ENCODE measurements around the gene PACC1. TPM values are rescaled to one million over a fixed set of nuclear protein-coding genes. Genes with fewer than 3 reads are reported as not detected.

The PACC1 gene
- total RNA-seq, 2 experiments from 2014 or later = 13.0 to 17.1 TPM

- Mint-ChIP-seq H3K27ac (no peak overlapping the region), H3K4me1 (no peaks in the 10 kb centered on the region), H3K27me3 (no peaks in the 10 kb centered on the region), H3K9me3 (ENCODE audit: low read depth) (no peaks in the 10 kb centered on the region), H3K36me3 (no peaks in the 10 kb centered on the region), H3K4me3 (no peak overlapping the region)
- DNase-seq (no peak), ATAC-seq (no peak)
- CTCF ChIA-PET = interaction anchor here (0.9 to 1.5 kb wide), 6 partner anchors 11 to 390 kb away, joined by 3 read pairs; partner anchors contain the start of gene PACC1
Observed at GRCh38 chr1:212452323-212453155, 37.9 kb upstream of the PACC1 start.

DNA sequence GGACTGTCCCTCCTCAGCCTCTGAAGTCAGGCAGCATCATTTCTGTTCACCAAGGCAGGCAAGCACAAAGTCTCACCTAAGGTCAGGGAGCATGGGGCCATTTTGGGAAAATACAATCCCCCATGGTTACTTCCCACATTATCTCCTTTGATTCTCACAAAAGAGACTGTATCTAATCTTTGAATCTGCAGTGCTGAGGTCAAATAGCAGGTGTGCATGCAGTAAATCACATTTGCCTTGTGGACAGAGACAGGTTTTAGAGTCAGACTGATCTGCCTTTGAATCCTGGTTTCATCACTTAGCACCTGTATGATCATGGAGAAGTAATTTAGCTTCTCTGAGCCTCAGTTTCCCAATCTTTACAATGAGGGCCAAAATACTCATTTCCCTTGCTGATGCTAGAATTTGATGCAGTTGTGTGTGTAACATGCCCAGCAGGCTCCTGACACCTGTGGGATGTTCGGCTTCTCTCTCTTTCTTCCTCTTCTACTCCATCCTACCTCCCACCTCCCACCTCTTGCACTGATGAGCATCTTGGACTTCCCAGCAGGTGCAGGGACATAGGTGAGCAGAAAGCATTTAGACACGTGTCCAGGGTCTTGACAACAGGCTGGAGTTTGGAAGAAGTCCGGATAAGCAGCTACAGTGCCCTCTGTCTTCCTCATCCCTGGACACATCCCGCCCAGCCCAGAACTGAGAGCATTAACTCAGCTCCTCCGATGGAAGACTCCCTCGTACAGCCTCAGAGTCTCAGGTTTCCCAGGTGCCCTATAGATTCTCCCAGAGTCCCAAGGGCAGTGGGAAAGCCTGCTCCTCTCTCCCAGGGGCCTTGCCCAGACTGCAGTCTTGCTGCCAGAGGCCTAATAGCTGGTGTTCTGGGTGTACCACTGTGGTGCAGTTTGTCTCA, 37.0 kb upstream of the PACC1 start:
- ATAC-seq (no peak), DNase-seq (no peak)
- H3K4me3 Mint-ChIP-seq = no peak overlapping the region
- H3K9me3 Mint-ChIP-seq (ENCODE audit: low read depth) = no peaks in the 10 kb centered on the region
- no peaks in the 10 kb centered on the region for H3K36me3 Mint-ChIP-seq
- H3K27me3 Mint-ChIP-seq = no peaks in the 10 kb centered on the region
- H3K27ac Mint-ChIP-seq = no peak overlapping the region
- CTCF ChIA-PET = interaction anchor here (0.9 to 1.4 kb wide), 5 partner anchors 12 to 389 kb away, joined by 3 read pairs; partner anchors contain the start of gene PACC1
- H3K4me1 Mint-ChIP-seq = no peaks in the 10 kb centered on the region

DNA sequence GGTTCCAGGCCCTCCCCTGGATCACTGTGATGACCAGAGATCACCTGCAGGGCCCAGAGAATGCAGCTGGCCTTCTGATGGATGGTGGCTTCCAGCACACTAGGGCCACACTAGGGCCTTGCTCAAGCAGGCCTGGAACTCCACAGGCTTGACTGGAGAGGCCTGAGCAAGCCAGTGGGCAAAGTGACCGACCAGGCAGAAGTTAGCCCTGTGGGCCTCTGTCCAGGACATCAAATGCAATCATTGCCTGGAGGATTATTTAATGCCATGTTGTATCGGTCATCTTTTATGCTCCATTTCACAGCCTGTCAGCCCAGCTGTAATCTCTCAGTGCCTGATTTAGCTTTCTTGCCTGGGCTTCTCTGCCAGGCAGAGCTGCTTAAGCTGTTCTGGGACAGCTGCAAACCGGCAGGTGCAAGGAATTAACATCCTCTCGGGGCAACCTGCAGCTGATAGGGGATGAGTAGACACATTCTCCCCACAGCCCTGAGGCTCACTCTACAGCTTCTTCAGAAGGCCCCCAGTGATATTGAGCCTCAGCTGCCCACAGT, 35.7 kb upstream of the PACC1 start:
- Mint-ChIP-seq H3K4me1 (no peaks in the 10 kb centered on the region), H3K4me3 (no peak overlapping the region), H3K36me3 (no peaks in the 10 kb centered on the region), H3K27ac (no peak overlapping the region), H3K27me3 (no peaks in the 10 kb centered on the region), H3K9me3 (ENCODE audit: low read depth) (no peaks in the 10 kb centered on the region)
- CTCF ChIA-PET = interaction anchor here (0.9 to 2.4 kb wide), 4 partner anchors 8 to 770 kb away, joined by 3 to 6 read pairs (median 4); no protein-coding TSS in a partner anchor
- DNase-seq (no peak), ATAC-seq (no peak)

- no peak overlapping the region for H3K27ac Mint-ChIP-seq
- CTCF ChIA-PET = interaction anchor here (0.6 to 1.6 kb wide), 2 partner anchors 8 to 229 kb away, joined by 3 to 6 read pairs; no protein-coding TSS in a partner anchor
Observed at GRCh38 chr1:212447478-212447877, 32.8 kb upstream of the PACC1 start.

DNA sequence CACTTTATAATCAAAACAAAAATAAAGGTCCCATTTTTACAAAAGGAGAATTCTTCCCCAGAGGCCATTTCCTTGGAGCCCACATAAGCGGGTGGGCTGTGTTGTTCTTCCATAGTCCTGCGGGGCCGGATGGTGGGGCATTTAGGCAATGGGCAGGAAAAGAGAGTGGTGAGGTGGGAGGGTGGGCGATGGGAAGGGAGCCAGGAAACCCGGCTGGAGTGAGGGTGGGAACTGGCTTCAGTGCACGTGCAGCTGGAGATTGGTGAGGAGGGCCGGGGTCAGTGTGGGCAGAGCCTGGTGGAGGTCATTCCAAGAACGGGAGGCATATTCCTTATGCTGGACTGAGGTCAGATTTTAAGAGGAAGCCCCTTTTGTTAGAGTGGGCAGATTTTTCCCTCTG, 31.6 kb upstream of the PACC1 start:
- Mint-ChIP-seq H3K27me3 (no peaks in the 10 kb centered on the region), H3K9me3 (ENCODE audit: low read depth) (no peaks in the 10 kb centered on the region), H3K27ac (no peak overlapping the region), H3K4me1 (no peaks in the 10 kb centered on the region), H3K4me3 (no peak overlapping the region), H3K36me3 (peaks cover 10% of the 10 kb centered on the region)
- CTCF ChIA-PET = interaction anchor here (1.6 kb wide), 1 partner anchor 10 kb away, joined by 6 read pairs; no protein-coding TSS in a partner anchor
- DNase-seq = no peak
- no peak for ATAC-seq

More at GRCh38 chr1:212447478-212447877, 32.8 kb upstream of the PACC1 start:
- no peaks in the 10 kb centered on the region for H3K27me3 Mint-ChIP-seq
- ATAC-seq (no peak), DNase-seq (no peak)
- H3K4me1 Mint-ChIP-seq = no peaks in the 10 kb centered on the region
- no peak overlapping the region for H3K4me3 Mint-ChIP-seq
- peaks cover 10% of the 10 kb centered on the region for H3K36me3 Mint-ChIP-seq
- H3K9me3 Mint-ChIP-seq (ENCODE audit: low read depth) = no peaks in the 10 kb centered on the region

GRCh38 chr1:212442408-212442807, 27.7 kb upstream of the PACC1 start:
- no peaks in the 10 kb centered on the region for H3K9me3 Mint-ChIP-seq (ENCODE audit: low read depth)
- H3K36me3 Mint-ChIP-seq = peaks cover 10% of the 10 kb centered on the region
- CTCF ChIA-PET = interaction anchor here (3.4 kb wide), 1 partner anchor 14 kb away, joined by 34 read pairs; no protein-coding TSS in a partner anchor
- H3K4me1 Mint-ChIP-seq = no peaks in the 10 kb centered on the region
- H3K4me3 Mint-ChIP-seq = no peak overlapping the region
- no peak overlapping the region for H3K27ac Mint-ChIP-seq
- DNase-seq (no peak), ATAC-seq (no peak)
- H3K27me3 Mint-ChIP-seq = no peaks in the 10 kb centered on the region

DNA sequence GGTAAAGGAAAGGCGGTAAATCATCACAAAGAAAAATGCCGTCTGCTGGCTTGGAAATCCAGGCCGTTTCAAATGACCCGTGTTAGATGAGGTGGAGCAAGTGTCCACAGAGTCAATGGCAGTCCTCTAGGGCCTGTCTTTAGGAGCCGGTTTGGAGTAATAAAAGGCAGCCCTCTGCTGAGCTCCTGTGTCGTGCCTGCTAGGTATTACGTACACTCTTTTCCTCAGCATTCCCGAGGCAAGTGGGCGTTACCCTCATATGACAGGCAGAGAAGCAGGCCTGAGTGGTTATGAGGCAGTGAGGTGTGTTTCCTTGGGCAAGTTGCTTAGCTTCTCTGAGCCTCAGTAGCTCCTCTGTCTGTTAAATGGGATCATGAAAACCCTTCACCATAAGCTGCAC, 25.7 kb upstream of the PACC1 start:
- Mint-ChIP-seq H3K27me3 (no peaks in the 10 kb centered on the region), H3K36me3 (peaks cover 10% of the 10 kb centered on the region), H3K4me1 (no peaks in the 10 kb centered on the region), H3K27ac (no peak overlapping the region), H3K4me3 (no peak overlapping the region), H3K9me3 (ENCODE audit: low read depth) (no peaks in the 10 kb centered on the region)
- ATAC-seq = no peak
- CTCF ChIA-PET = interaction anchor here (0.9 to 3.4 kb wide), 2 partner anchors 16 to 742 kb away, joined by 3 to 34 read pairs; no protein-coding TSS in a partner anchor
- DNase-seq = no peak

DNA sequence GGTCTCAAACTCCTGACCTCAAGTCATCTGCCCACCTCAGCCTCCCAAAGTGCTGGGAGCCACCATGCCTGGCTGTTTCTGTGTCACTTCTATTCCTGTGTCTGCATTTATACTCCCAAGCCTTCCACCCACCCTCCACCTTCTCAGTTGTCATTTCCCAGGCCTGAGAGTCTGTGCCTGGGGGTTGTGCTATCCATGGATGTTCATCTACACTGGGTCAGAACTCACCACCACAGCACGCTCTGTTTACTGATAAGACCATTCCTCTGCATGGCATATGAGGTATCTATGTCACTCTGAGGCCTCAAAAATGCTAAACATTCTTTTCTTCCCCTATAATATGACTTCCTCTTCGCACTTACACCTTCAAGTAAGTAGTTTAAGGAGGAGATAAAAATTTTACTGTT, 24.1 kb upstream of the PACC1 start:
- Mint-ChIP-seq H3K9me3 (ENCODE audit: low read depth) (no peaks in the 10 kb centered on the region), H3K36me3 (peaks cover 2% of the 10 kb centered on the region), H3K4me3 (no peak overlapping the region), H3K4me1 (peaks cover 5% of the 10 kb centered on the region), H3K27ac (no peak overlapping the region), H3K27me3 (no peaks in the 10 kb centered on the region)
- DNase-seq (no peak), ATAC-seq (no peak)
- CTCF ChIA-PET = interaction anchor here (0.7 kb wide), 1 partner anchor 445 kb away, joined by 5 read pairs; no protein-coding TSS in a partner anchor

DNA sequence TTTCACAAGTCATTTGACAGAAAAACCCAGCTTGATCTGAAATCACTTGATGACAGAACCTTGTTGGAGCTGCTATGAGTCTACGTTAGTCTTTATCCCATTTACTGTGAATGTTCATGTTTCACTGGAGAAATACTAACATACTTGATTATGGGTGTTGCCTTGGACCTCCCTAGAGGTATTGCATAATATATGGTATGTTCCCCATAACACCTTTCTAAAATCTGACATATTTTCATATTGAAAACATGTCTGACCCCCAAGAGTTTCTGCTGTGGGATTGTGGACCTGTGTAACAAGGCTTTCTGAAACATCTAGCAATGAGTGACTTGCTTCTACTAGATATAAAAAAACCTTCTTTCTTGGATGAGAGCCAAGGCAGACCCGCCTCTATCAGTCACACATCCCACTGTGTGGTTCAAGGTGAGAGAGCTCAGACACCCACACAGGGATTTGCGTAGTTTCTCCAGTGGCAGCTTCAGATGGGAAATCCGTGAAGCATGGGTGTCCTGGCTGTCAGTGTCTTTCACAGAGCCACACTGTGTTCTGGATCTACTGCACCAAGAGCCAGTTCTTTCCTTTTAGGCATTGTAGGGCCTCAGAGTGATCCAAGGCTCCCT, 22.6 kb upstream of the PACC1 start:
- CTCF ChIA-PET = interaction anchor here (0.6 to 1.3 kb wide), 2 partner anchors 18 to 560 kb away, joined by 3 to 6 read pairs; no protein-coding TSS in a partner anchor
- H3K4me1 Mint-ChIP-seq = peaks cover 6% of the 10 kb centered on the region
- H3K27ac Mint-ChIP-seq = no peak overlapping the region
- peaks cover 2% of the 10 kb centered on the region for H3K36me3 Mint-ChIP-seq
- no peaks in the 10 kb centered on the region for H3K9me3 Mint-ChIP-seq (ENCODE audit: low read depth)
- no peak for ATAC-seq
- no peaks in the 10 kb centered on the region for H3K27me3 Mint-ChIP-seq
- no peak for DNase-seq
- no peak overlapping the region for H3K4me3 Mint-ChIP-seq

- Mint-ChIP-seq H3K4me3 (no peak overlapping the region), H3K9me3 (ENCODE audit: low read depth) (no peaks in the 10 kb centered on the region), H3K27me3 (no peaks in the 10 kb centered on the region), H3K36me3 (peaks cover 2% of the 10 kb centered on the region), H3K4me1 (peaks cover 12% of the 10 kb centered on the region), H3K27ac (no peak overlapping the region)
- ATAC-seq (no peak), DNase-seq (no peak)
- CTCF ChIA-PET = no interaction called here
Observed at GRCh38 chr1:212434992-212435391, 20.3 kb upstream of the PACC1 start.

DNA sequence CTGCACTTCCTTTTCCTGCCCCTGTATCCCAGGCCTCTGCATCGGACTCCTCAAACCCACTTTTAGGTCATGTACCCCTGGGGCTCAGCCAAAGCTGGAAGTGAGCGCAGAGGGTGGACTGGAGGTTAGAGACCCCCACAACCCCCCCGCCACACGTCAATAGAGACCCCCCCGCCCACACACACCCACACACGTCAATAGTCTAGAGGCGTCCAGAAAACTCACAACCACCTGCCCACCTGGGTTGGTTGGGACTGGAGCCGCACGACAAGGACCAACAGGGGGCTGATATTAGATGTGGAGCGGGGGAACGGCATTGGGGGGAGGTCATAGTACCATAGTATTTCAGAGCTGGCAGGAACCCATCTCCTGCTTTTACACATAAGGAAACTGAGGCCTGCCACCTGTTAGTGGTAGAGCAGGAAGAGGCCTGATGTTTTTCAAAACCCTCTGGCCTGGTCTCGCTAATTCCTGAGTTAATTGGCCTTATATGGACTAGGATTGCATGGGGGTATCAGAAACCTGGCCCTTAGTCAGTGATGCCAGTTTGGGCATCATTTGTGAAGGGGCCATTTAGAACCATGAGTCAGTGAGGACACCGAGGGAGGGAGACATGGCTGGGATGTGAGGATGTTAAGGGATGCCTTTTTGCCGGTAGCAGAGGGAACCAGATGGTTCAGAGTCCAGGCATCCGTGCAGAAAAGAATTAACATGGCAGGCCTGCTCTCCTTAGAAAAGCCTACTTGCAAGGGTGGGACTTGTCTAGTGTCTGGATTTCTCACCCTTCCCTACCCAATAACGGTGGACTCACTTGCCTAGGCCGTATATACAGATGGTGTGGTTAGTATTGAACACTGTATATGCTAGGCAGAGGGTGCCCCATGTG, 19.1 kb upstream of the PACC1 start:
- H3K9me3 Mint-ChIP-seq (ENCODE audit: low read depth) = no peaks in the 10 kb centered on the region
- CTCF ChIA-PET = interaction anchor here (1.3 to 2.3 kb wide), 3 partner anchors 21 to 363 kb away, joined by 4 to 18 read pairs (median 4); no protein-coding TSS in a partner anchor
- peak overlapping the region; percentile 26 for H3K27ac Mint-ChIP-seq
- ATAC-seq (no peak), DNase-seq (no peak)
- peaks cover 2% of the 10 kb centered on the region for H3K36me3 Mint-ChIP-seq
- H3K27me3 Mint-ChIP-seq = no peaks in the 10 kb centered on the region
- H3K4me1 Mint-ChIP-seq = peaks cover 12% of the 10 kb centered on the region
- H3K4me3 Mint-ChIP-seq = peak overlapping the region; percentile 73

All from activated CD8-positive, alpha-beta memory T cell treated with anti-CD3 and anti-CD28 coated beads, Interleukin-2, amount 10 ng/mL, durations not matched to agents 7 days and 5 days (primary cell).